DMS114 treated with DMSO at 0.1 percent for 48 hours (cell line): Measurements from ENCODE around the gene TAX1BP3.

Experiments
- DNase-seq: peaks from one replicate; lab custom pipeline; 2025; ENCODE audit not compliant: unreplicated experiment; lab: John Stamatoyannopoulos, UW

TAX1BP3 gene

DNA sequence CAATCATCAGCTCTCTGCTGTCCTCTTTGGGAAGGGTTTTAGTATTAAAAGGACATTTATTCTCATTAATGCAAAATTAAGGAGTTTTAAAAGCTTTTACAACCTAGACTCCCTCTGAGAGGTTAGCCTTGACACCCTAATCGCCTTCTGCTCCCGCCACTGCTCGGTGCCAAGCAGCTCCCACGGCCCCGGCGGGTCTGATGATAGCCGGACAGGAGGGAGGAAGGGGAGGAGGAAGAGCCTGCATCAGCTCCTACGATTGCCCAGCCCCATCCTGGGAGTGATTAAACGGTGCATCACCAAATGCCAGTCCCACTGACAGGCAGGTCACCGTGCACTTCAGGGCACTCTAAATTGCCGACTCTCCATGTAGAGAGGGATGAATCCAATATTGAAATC lies 40.6 kb downstream of the TAX1BP3 start:
- no peak for DNase-seq

DNA sequence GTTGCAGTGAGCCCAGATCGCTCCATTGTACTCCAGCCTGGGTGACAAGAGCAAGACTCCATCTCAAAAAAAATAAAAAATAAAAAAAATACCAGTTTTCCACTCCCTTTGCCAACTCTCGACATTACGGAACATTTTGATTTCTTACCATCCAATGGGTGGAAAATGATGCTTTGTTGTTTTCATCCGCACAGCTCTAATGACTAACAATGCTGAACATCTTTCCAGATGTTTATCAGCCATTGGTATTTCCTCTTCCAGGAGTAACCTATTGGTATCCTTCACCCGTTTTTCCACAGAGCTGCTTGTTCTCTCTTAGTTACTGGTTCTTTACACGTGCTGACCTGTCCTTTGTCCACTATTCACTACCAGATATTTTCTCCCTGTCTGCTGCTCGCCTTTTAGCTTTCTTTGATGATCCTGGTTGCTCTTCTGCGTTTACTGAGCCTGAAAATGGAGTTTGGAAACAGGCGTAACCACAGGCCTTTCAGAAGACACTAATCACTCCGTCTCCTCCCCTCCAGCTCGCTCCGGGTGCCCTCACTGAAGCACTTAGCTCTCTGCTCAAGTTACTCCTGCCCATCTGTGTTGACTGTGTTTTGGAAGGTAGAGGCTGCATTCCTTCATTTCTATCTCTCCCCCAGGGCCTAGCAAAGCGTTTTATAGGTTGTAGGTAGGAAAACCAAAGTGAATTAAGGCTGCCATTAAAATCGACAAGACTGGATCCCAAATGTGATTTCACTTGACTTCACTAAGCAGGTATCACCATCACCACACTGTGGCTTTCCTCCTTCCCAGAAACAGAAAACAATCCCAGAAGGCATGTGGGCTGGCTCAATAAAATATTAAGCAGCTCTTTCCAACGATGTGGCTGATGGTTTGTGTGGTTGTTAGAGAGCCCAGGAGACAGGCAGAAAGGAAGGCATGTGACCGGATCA lies 41.3 kb downstream of the TAX1BP3 start:
- no peak for DNase-seq

DNA sequence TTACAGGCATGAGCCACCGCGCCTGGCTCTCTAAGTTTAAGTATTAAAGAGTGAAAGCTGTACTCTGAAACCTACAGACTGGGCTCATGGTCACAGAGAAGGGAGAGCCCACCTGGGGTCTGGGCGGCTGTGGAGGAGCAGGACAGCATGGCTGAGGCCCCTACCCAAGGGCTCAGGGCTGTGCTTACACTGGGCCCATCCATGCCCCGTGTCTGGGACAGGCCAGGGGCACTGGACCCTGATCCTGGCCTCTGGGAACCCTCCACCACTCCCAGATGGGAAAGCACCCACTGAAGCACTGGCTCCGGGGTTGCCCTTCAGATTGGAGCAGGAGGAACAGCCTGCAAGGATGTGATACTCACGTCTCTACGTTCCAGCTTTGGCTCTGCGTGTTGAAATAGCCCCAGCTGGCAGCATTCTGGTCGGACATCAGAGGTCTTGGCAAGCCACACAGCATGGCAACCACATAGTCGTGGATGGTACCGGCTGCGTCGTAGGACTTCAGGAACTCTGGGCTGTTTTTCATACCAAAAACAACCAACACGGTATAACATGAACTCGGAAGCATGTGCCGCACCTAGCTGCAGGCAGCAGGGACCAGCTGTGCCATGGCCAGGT lies 45.3 kb downstream of the TAX1BP3 start:
- no peak for DNase-seq

DNA sequence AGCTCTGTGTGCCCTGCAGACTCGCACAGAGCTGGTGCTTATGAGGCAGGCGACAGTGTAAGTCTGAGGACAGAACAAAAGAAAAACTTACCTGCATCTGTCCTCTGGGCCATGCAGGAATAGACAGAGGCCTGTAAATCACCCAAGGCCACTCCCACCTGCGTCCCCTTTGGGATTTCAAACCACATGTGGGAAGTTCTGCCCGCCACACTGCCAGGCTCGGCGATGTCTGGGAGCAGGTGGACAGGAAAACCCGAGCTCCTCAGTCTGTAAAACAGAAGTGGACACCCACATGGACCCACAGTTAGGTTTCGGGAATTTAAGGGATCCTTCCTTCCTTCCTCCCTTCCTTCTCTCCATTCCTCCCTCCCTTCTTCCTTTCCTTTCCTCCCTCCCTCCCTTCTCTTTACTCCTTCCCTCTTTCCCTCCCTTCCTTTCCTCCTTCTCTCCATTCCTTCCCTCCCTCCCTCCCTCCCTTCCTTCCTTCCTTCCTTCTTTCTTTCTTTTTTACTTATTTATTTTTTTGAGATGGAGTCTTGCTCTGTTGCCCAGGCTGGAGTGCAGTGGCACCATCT lies 47.1 kb downstream of the TAX1BP3 start:
- no peak for DNase-seq

DNA sequence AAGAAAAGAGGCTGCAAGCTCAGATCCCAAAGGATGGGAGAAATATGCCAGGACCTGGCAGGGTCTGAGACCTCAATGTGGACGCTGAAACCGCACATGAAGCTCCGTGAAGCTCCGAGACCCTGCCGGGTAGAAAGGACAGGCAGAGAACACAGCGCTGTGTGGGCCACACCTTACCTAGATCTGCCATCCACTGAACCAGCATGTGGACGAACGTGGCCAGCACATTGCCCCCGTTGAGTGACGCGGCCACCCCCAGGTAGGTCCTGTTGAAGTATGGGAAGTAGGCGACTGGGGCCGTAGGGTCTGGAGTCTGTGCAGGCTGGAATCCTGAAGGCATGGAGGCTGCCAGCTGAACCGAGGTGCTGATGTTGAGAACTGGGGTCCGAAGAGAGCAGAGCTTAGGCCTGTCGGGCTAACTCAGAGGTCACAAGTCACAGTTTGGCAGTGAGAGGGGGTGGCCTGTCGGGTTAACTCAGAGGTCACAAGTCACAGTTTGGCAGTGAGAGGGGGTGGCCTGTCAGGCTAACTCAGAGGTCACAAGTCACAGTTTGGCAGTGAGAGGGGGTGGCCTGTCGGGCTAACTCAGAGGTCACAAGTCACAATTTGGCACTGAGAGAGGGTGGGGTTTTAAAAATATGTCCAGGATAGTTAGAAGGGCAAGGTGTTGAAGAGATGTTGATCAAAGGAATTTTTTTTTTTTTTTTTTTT lies 53.1 kb downstream of the TAX1BP3 start:
- DNase-seq: no peak

DNA sequence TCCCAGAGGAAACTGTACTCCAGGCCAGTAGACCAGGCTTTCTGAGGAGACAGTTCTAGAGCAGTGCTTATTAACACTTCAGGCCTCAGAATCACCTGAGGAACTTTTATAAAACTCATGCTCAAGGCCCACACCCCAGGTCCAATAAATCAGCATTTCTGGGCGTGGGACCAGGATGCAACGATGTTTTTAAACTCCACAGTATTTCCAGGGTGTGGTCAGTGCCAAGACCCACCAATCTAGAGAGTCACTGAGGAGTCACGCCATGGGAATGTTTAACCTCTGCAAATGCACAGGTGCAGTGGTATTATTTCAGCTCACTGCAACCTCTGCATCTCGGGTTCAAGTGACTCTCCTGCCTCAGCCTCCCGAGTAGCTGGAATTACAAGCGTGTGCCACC lies 55.3 kb downstream of the TAX1BP3 start:
- no peak for DNase-seq
